ENCODE data around the gene ADGRG1.

ADGRG1 gene

GRCh38 chr16:57628008-57628781 lies at the start of gene ADGRG1:
TSS of gene ADGRG1 (plus strand) at chr16:57628630. CDS start at chr16:57650288, 21,658 bp downstream.
- in situ Hi-C loops (cut with MboI; ENCODE audit: low sequenced_read_pairs, unreplicated experiment): no loop called here
- no peak for TF ChIP-seq CTCF (IDR thresholded peaks at IDR 0.05; ENCODE audit: borderline replicate concordance, control extremely low read depth, extremely low read depth, insufficient read depth, missing control alignments)
- peak; percentile 62 for DNase-seq (ENCODE audit: low spot score)

GRCh38 chr16:57579361-57579665 lies 49.1 kb upstream of the ADGRG1 start:
- DNase-seq (ENCODE audit: low spot score): no peak
- no peak for TF ChIP-seq CTCF (IDR thresholded peaks at IDR 0.05; ENCODE audit: borderline replicate concordance, control extremely low read depth, extremely low read depth, insufficient read depth, missing control alignments)
- in situ Hi-C loops (cut with MboI; ENCODE audit: low sequenced_read_pairs, unreplicated experiment): no loop called here

- no peak for DNase-seq (ENCODE audit: low spot score)
- in situ Hi-C loops (cut with MboI; ENCODE audit: low sequenced_read_pairs, unreplicated experiment): no loop called here
- TF ChIP-seq CTCF (IDR thresholded peaks at IDR 0.05; ENCODE audit: borderline replicate concordance, control extremely low read depth, extremely low read depth, insufficient read depth, missing control alignments): no peak
Observed at GRCh38 chr16:57585051-57585687, 43.3 kb upstream of the ADGRG1 start.

- in situ Hi-C loops (cut with MboI; ENCODE audit: low sequenced_read_pairs, unreplicated experiment): no loop called here
- TF ChIP-seq CTCF (IDR thresholded peaks at IDR 0.05; ENCODE audit: borderline replicate concordance, control extremely low read depth, extremely low read depth, insufficient read depth, missing control alignments): no peak
- DNase-seq (ENCODE audit: low spot score): no peak
Observed at GRCh38 chr16:57588831-57589230, 39.6 kb upstream of the ADGRG1 start.

GRCh38 chr16:57589374-57589773 lies 39.1 kb upstream of the ADGRG1 start:
- TF ChIP-seq CTCF (IDR thresholded peaks at IDR 0.05; ENCODE audit: borderline replicate concordance, control extremely low read depth, extremely low read depth, insufficient read depth, missing control alignments): no peak
- no peak for DNase-seq (ENCODE audit: low spot score)
- in situ Hi-C loops (cut with MboI; ENCODE audit: low sequenced_read_pairs, unreplicated experiment): no loop called here

- TF ChIP-seq CTCF (IDR thresholded peaks at IDR 0.05; ENCODE audit: borderline replicate concordance, control extremely low read depth, extremely low read depth, insufficient read depth, missing control alignments): no peak
- in situ Hi-C loops (cut with MboI; ENCODE audit: low sequenced_read_pairs, unreplicated experiment): no loop called here
- no peak for DNase-seq (ENCODE audit: low spot score)
Observed at GRCh38 chr16:57590654-57591085, 37.8 kb upstream of the ADGRG1 start.
